AG10803 (cell line): Measurements from ENCODE around the gene C16orf78.
"Not testable (repeated sequence)": the region's sequence is repeated elsewhere in the genome, so short reads cannot be mapped to it uniquely, and the experiment has no call there.

Experiments used
- DNase-seq: peaks from one replicate; pipeline ENCODE4 v3.0.0; 2010; ENCODE audit warnings: low read depth
- H3K4me3 ChIP-seq: 2 replicates; pipeline ENCODE4 v1.5.1; 2011; ENCODE audit warnings: mild to moderate bottlenecking, low read length, control low read depth
- CTCF ChIP-seq: conservative IDR thresholded peaks from 2 replicates; pipeline ENCODE4 v1.5.1; 2011; ENCODE audit warnings: mild to moderate bottlenecking, low read length, control low read depth, inconsistent platforms

C16orf78 gene

GRCh38 chr16:49354101-49354500, 19.5 kb upstream of the C16orf78 start:
- no peak for TF ChIP-seq CTCF
- no peak for DNase-seq

GRCh38 chr16:49354991-49355390, 18.6 kb upstream of the C16orf78 start:
- no peak for TF ChIP-seq CTCF
- no peak for DNase-seq
- no peak overlapping the region for H3K4me3 ChIP-seq

More at GRCh38 chr16:49354101-49354500, 19.5 kb upstream of the C16orf78 start:
- no peak overlapping the region for H3K4me3 ChIP-seq

- no peak overlapping the region for H3K4me3 ChIP-seq
- no peak for DNase-seq
- TF ChIP-seq CTCF = no peak
Measured at GRCh38 chr16:49355933-49356665, 17.5 kb upstream of the C16orf78 start.

- H3K4me3 ChIP-seq = no peak overlapping the region
- no peak for DNase-seq
- TF ChIP-seq CTCF = no peak
Measured at GRCh38 chr16:49356728-49357488, 16.7 kb upstream of the C16orf78 start.

- H3K4me3 ChIP-seq = no peak overlapping the region
- no peak for TF ChIP-seq CTCF
- no peak for DNase-seq
Measured at GRCh38 chr16:49359591-49359990, 14.0 kb upstream of the C16orf78 start.

GRCh38 chr16:49361731-49362130, 11.9 kb upstream of the C16orf78 start:
- H3K4me3 ChIP-seq, DNase-seq: not testable (repeated sequence)

- DNase-seq = no peak
- TF ChIP-seq CTCF = no peak
Measured at GRCh38 chr16:49362230-49362629, 11.4 kb upstream of the C16orf78 start.

More at GRCh38 chr16:49362230-49362629, 11.4 kb upstream of the C16orf78 start:
- no peak overlapping the region for H3K4me3 ChIP-seq
